GM21515 (cell line): ENCODE data around the gene ANKS6.
"Not testable (repeated sequence)": the region's sequence is repeated elsewhere in the genome, so short reads cannot be mapped to it uniquely, and the experiment has no call there.

Experiments used
- ATAC-seq: cut with Tn5 transposase; IDR thresholded peaks from one replicate; pipeline ENCODE4 v1.9.1; 2021; ENCODE audit not compliant: unreplicated experiment

ANKS6 gene

DNA sequence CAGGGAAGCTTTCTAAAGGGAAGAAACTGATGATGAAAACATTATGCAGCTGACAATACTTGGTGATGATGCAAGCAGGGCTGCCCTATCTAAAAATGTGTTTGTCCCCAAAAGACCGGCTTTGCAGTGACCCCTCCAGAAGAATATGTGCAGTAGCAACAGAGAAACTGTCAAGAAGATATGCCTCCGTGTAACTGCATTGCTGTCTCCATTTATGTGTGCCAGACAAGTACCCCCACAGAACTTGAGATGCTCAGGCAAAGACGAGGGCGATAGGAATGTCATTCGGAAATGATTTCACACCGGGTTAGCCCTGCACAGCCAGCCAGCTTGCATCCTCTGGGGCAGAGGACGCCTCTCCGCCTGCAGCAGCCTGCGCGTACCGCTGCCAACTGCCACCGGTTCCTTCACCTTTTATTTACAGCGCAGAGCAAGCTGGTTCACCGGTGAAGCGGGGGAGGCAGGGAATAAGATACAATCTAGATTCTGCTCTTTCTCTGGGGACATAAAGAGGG, 89.6 kb downstream of the ANKS6 start:
- no peak for ATAC-seq

DNA sequence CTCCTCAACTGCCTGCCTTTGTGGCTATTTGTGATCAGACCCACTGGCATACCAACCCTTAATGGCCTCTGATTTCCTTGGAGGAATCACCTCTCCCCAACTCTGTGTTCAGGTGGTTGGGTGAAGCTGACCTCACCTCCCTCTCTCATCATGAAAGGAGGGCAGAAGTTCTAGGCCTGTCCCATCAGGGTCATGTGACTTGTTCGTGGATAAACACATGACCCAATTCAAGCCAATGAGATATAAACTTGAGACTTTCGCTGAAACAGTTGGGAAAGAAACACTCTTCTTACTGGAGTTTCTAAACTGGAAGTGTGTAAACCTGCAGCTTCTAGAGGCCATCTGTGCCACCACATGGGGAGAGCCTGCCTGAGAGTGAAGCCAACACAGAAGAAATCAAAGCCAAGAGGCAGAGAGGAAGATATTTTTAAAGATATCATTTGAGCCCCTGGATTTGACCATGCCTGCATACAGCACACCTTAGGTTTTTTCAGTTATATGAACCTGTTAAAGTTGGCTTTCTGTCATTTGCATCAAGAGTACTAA, 93.4 kb downstream of the ANKS6 start:
- ATAC-seq, result no peak

DNA sequence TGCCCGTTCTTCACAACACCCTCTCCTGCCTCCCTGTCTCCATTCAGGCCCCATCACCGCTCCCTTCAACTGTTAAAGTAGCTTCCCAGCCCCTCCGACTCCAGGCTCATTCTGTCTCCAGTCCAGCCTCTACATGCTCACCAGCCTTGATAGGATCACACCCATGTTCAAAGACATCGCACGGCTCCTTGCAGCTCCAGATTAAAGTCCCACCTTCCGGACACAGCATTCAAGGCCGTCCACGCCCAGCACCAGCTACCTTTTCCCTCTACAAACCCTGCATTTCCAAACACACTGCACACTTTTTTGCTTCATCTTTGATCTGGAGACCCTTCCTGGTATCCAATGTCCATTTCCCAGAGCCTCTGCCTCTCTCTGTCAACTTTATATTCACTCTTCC, 94.0 kb downstream of the ANKS6 start:
- no peak for ATAC-seq

DNA sequence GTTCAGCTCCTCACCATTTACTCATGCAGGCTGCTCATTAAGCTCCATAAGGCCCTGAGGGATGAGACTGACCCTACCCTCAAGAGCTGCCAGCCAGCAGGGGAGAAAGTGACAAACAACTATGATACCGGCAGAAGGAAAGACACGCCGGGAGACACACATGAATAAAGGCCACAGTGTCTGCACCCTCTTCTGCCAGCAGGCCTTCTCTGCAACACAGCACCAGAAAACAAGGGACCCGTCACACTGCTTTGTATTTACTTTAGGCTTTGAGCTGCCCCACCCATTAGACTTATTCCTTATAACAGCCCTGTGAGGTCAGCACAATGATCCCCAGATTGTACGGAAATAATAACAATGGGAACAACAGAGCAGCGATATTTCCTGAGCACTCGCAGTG, 94.8 kb downstream of the ANKS6 start:
- no peak for ATAC-seq

DNA sequence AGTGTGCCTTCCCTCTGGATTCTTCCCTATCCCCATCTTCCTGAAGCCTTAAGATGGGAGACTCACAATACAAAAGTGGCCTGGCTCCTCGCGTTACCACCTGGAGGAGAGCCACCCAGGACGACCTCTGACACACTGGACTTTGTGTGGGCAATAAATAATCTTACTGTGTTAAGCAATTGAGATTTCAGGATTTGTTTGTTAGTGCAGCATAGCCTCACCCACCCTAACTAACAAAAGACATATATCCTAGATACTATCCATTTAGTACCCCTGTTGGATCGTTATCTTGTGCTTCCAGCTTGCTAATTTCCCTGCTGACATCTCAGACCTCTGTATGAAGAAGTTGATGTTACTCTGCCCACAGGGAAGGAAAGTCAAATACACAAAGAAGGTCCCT, 95.6 kb downstream of the ANKS6 start:
- ATAC-seq, result no peak

DNA sequence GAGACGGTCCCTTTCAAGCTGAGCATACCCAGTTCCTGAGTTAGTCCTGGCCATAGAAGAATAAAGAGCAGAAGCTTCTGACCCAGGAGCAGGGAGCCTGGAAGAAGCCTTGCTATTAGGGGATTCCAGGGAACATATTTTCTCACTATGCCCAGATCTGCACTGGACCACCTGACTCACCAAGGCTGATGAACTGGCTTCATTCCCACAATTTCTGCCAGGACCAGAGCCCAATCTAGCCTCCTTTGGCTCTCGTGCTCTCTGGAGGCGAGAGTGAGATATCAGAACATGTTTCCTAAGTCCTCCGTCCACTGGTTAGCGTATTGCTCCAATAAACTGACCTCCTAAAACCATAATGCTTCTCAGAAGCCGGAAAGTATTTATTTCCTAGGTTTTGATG, 97.5 kb downstream of the ANKS6 start:
- ATAC-seq, result no peak

DNA sequence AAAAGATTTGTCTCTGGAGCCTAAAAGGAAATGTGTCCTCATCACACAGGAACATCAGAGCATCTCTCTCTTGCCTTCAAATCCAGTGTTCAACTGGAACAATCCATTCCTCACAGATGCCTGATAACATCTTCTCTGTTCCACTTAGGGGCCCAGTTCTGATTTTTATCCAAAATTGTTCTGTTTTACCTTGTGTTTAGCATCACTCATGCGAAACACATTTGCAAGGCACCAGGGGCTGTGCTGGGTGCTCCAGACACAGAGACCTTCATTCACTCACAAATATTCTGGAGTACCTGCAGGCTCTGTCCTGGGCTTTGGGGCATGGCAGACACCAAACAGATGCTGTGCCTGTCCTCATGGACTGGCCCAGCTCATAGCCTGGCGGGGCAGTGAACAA, 101.4 kb downstream of the ANKS6 start:
- no peak for ATAC-seq

DNA sequence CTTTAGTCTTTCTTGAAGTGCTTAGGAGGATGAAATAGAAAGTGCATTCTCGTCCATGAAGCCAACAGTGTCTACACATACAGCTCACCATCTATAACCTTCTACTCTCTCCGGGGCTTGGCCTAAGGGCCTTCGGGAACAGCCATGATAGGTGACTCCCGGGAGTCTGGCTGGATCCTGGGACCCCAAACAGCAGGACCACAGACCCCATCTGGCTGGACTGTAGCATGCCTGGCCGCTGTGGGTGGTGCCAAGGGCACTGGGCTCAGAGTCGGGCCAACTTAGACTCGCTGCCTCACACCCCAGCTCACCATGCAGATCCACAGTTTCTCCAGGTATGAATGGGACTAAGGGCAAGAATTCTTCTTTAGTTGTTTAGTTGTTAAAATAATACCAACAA, 104.0 kb downstream of the ANKS6 start:
- no peak for ATAC-seq

DNA sequence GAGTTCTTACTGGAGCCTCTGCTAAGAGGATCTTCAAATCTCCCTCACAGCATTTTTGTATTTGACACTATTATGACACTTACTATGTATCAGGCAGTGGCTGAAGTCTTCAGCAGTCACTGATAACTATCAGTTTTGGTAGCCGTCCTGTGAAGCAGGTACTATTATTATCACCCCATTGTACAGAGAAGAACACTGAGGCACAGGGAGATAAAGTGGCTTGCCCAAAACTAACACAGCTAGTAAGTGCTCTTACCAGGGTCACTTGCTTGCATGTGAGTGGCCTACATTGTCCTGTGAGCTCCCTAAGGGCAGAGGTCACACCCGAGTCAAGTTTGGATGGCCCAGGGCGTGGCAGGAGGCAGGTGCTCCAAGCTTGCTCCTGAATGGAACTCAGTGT, 104.5 kb downstream of the ANKS6 start:
- ATAC-seq, result no peak

DNA sequence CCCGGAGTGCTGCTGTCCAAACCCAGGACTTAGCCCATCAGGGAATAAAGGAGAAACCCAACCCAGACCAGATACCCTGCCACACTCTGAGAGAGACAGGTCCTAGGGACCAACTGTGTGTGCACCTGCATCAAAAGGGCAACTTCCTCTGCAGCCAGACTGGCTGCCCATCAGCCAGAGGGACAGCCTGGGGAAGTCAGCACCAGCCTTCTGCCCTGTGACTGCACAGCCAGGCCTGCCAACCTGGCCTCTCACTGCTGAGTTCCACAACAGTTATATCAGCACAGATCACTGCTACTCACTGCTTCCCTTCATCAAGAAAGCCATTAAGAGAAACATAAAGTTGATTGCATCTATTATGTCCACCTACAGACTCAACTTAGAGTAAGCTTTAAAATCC, 105.7 kb downstream of the ANKS6 start:
- ATAC-seq, result no peak

DNA sequence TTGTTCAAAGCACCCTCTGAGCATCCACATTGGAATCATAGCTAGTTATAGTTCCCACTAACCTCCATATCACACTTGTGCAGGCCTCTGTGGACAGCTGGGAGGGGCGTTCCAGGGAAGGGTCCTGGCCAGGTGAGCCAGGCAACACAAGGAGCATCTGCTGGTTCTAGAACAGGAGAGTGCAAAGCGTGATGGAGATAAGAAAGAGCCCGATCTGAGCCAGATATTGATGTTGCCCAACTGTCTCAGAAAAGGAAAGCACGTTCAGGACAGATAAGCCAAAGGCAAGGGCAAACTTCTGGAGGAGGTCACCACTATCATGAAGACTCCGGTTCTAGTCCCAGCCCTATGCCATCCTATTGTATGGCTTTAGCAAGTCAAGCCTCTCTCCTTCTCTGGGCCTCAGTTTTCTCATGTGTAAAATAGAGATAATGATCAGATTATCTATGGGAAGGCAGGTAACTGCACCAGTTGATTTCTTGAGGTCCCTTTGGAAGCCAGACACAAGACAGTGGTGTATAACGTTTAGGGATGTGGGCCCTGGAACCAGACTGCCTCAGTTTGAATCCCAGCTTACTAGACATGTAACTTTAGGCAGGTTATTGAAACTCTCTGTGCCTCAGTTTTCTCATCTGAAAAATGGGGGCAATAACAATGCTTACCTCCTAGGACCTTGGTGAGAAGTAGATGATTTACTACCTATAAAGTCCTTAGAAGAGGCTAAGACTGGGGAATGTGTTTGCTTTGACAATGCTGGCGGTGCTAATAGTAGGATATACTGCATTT, 107.5 kb downstream of the ANKS6 start:
- ATAC-seq, result no peak

DNA sequence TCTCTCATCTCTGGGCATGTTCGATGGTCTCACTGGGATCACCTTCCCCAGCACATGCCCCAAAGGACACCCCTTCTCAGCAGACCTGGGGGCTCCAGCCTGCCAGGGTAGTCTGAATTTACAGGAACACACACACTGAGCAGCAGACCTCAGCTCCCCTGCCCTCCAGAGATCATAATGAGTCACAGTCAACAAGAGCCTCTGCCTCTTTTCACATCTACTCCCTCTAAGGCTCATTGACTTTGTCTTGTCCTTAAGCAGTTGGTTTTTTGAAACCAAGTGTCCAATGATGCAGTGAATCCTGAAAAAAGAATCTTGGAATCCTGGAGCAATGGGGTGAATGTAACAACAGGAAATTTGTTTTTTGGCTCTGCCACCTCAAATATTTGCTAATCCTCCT, 108.4 kb downstream of the ANKS6 start:
- ATAC-seq, result no peak

DNA sequence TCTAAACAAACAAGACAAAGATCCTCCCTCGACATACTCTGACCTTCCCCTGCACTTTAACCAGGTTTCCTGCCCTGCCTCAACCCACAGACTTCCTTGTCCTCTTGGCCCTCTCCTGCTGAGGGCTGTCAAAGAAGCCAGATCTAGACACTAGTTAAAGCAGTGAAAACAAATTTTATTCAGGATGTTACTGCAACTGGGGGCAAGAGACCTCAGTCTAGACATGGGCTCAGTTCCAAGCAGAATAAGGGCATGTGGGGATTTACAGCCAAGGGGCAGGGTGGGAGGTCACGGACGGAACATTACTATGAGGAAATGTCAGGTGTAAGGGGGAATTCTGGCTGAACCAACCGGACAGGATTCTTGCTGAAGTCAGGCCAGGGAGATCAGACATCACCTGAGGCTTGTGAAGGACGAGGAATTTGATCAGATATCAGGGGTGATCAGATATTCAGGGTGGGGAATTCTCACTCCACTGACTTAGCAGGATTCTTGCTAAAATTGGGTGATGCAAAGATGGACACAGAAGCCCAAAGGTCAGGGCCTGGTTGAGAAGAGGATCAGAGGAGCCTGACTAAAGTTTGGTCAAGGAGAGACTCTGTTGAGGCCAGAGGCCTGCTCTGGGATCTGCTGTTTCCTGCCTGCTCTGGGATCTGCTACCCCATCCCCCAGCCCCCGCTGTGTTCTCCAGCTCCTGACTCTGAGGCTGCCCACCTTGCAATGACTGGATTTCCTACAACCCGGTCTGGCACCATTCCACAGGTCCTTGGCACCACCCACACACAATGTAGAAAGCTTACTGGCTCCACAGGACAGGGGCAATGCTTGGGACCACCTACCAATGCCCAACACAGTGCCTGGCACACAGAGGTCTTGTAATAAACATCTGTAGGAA, 109.1 kb downstream of the ANKS6 start:
- no peak for ATAC-seq

DNA sequence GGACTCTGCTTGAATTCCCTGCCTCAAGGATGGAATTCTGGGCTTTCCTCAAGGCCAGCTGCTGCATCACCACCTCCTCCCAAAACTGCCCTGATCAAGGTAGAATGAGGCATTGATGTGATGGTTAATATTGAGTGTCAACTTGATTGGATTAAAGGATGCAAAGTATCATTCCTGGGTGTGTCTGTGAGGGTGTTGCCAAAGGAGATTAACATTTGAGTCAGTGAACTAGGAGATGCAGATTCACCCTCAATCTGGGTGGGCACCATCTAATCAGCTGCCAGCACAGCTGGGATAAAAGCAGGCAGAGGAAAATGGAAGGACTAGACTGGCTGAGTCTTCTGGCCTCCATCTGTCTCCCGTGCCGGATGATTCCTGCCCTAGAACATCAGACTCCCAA, 111.5 kb downstream of the ANKS6 start:
- not testable (repeated sequence) for ATAC-seq
